ENCODE data around the gene VASH1. TPM values are rescaled to one million over a fixed set of nuclear protein-coding genes. Genes with fewer than 3 reads are reported as not detected.
A peak's percentile ranks its signal among the peaks of the same experiment; 100 is the strongest.

Gene VASH1
- total RNA-seq, 1 experiment from 2014 or later = 4.3 TPM

DNA sequence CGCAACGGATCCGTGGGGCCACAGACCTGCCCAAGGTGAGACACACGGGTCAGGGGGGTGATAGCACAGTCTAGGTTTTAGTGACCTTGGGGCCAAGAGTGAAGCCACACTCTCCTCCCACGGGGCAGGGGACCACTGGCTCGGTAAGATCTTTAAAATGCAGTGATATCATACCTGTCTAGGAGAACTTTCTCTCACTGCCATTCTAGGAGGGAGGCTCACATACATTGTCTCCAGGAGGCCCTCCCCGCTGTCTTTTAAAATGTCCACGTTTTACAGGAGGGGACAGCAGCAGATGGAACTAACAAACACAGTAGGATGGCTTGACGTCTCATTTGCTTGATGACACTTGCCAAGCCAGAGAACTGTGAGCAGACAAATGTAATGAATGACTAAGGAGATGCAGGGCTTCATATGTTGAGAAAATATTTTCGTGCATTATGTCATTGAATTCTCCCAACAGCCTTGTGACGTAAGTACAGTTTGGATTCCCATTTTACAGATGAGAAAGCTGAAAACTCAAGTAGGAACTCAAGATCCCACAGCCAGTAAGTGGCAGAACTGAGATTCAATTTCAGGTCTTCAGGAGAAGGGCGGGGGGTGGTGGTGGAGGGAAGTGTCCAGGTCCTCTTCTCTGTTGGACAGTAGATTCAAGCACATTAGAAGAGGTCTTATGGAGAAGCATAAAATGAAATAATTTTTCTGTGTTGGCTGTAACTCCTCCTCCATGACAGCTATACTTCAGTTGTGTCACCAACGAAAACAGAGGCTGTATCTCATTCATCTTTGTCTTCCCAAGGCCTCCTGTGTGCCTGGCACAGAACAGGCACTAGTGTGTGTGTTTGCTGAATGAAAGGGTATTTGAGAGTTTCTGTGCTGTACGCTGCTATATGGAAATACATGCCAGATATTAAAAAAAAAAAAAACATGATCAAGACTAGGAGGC, 2.1 kb downstream of the VASH1 start:
- no peaks in the 10 kb centered on the region for H3K36me3 ChIP-seq (ENCODE audit: low read depth)
- DNase-seq = no peak
- H3K4me3 ChIP-seq = no peak overlapping the region
- no peaks in the 10 kb centered on the region for H3K4me1 ChIP-seq (replicated peaks; ENCODE audit: insufficient read depth)
- CTCF ChIA-PET = no interaction called here
- BruUV-seq (replicated peaks) = no TSS peak
- intact Hi-C loops (cut with micrococcal nuclease; ENCODE audit: unreplicated experiment) = no loop called here
- no peaks in the 10 kb centered on the region for H3K9me3 ChIP-seq (ENCODE audit: insufficient read depth, low read depth)
- no peaks in the 10 kb centered on the region for H3F3A ChIP-seq (ENCODE audit: insufficient read depth, low read depth)
- TF ChIP-seq EZH2 (IDR thresholded peaks at IDR 0.05; ENCODE audit: low read depth) = no peak
- TF ChIP-seq, protein P1, sequence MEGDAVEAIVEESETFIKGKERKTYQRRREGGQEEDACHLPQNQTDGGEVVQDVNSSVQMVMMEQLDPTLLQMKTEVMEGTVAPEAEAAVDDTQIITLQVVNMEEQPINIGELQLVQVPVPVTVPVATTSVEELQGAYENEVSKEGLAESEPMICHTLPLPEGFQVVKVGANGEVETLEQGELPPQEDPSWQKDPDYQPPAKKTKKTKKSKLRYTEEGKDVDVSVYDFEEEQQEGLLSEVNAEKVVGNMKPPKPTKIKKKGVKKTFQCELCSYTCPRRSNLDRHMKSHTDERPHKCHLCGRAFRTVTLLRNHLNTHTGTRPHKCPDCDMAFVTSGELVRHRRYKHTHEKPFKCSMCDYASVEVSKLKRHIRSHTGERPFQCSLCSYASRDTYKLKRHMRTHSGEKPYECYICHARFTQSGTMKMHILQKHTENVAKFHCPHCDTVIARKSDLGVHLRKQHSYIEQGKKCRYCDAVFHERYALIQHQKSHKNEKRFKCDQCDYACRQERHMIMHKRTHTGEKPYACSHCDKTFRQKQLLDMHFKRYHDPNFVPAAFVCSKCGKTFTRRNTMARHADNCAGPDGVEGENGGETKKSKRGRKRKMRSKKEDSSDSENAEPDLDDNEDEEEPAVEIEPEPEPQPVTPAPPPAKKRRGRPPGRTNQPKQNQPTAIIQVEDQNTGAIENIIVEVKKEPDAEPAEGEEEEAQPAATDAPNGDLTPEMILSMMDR (conservative IDR thresholded peaks at IDR 0.05) = no peak
- H3K9me2 ChIP-seq (ENCODE audit: insufficient read depth) = no peaks in the 10 kb centered on the region
- peaks cover 97% of the 10 kb centered on the region for H3K27me3 ChIP-seq (ENCODE audit: insufficient read depth, low read depth)
- no peak overlapping the region for H3K27ac ChIP-seq
- H4K20me1 ChIP-seq (ENCODE audit: insufficient read depth) = no peaks in the 10 kb centered on the region
- no peak overlapping the region for H2AFZ ChIP-seq
- no peak overlapping the region for H3K4me2 ChIP-seq
- POLR2A ChIA-PET (ENCODE audit: unreplicated experiment) = no interaction called here
- no peaks in the 10 kb centered on the region for H3K79me2 ChIP-seq (ENCODE audit: low read depth)

DNA sequence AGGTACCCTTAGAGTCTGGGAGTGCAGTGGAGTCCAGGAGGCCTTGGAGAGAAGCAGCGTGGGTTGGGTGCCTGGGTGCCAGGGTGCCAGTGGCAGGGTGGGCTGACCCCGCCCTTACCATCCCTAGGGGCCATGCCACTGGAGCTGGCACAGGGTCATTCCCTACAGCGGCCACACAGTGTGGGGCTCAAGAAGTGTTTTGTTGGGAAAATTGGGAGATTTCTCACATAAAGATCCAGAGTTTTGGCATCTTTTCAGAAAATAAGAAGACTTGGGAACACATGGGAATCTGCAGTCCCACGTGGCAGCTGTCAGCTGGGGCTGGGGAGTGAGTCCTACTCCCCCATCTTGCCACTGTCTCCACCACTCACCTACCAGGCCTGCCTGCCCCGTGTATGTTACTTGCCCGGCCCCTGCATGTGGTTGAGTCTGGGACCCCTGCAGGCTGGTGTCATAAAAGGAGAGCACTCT, 4.2 kb downstream of the VASH1 start:
- H3K79me2 ChIP-seq (ENCODE audit: low read depth) = no peaks in the 10 kb centered on the region
- CTCF ChIA-PET = no interaction called here
- TF ChIP-seq EZH2 (IDR thresholded peaks at IDR 0.05; ENCODE audit: low read depth) = no peak
- TF ChIP-seq, protein P1 (conservative IDR thresholded peaks at IDR 0.05) = no peak

DNA sequence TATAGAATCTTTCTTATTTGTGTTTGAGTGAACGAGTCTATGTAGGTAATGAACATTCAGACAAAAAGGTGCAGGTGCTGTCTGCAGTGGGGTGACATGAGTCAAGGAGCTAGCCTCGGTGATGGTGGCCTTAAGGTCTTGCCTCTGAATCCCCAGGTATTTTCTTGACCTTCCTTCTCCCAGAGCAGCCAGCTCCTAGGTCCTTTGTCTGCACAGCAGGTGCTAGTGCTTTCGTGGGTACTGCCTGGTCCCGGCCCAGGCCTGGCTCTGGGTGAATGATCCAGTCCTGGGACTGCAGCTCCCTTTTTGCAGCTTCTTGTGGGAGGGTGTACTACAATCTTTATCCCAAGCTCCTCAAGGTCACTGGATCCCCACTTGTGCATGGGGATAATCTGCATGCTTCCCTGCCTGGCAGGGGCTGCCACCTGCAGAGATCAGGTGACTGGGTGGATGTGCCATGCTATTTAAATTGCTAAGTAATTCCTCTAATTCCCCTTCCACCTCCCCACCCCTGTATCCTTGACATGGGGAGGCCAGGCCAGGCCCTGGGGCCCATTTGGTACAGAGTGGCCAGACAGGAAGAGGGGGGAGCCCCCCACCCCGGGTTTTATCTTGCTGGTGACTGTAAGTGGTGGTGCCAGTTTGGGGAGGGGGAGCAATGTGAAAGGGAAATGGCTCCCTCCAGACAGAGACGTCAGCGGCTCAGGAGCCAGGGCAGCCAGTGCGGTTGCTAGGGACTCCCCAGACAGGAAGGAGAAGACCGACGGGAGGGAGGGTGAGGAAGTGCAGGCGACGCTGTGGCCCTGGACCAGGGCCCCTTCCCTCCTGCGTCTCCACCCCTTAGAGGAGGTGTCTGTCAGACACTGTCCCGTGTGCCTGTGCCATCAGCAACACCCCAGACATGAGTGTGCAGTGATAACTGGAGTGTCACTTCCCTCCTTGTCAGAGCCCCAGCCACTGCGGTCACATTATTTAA, 6.7 kb downstream of the VASH1 start:
- H3K4me2 ChIP-seq = no peak overlapping the region
- no peaks in the 10 kb centered on the region for H3K79me2 ChIP-seq (ENCODE audit: low read depth)
- TF ChIP-seq, protein P1 (conservative IDR thresholded peaks at IDR 0.05) = no peak
- TF ChIP-seq EZH2 (IDR thresholded peaks at IDR 0.05; ENCODE audit: low read depth) = no peak
- H3K4me3 ChIP-seq = no peak overlapping the region
- no peak overlapping the region for H3K27ac ChIP-seq
- H4K20me1 ChIP-seq (ENCODE audit: insufficient read depth) = no peaks in the 10 kb centered on the region
- H3K36me3 ChIP-seq (ENCODE audit: low read depth) = no peaks in the 10 kb centered on the region
- H3K27me3 ChIP-seq (ENCODE audit: insufficient read depth, low read depth) = peaks cover 91% of the 10 kb centered on the region
- POLR2A ChIA-PET (ENCODE audit: unreplicated experiment) = no interaction called here
- H3K9me3 ChIP-seq (ENCODE audit: insufficient read depth, low read depth) = no peaks in the 10 kb centered on the region
- CTCF ChIA-PET = interaction anchor here (1.3 kb wide), 1 partner anchor 57 kb away, joined by 13 read pairs; no protein-coding TSS in a partner anchor
- H3F3A ChIP-seq (ENCODE audit: insufficient read depth, low read depth) = no peaks in the 10 kb centered on the region
- peaks cover 5% of the 10 kb centered on the region for H3K4me1 ChIP-seq (replicated peaks; ENCODE audit: insufficient read depth)
- intact Hi-C loops (cut with micrococcal nuclease; ENCODE audit: unreplicated experiment) = loop anchor here (5.0 kb wide), 1 partner anchor 1214 kb away; no protein-coding TSS in a partner anchor
- H2AFZ ChIP-seq = no peak overlapping the region
- DNase-seq = peak in 1 of 2 experiments; percentile 0
- BruUV-seq (replicated peaks) = no TSS peak
- no peaks in the 10 kb centered on the region for H3K9me2 ChIP-seq (ENCODE audit: insufficient read depth)

More for the DNA sequence above, 4.2 kb downstream of the VASH1 start:
- Histone ChIP-seq H3K9me3 (ENCODE audit: insufficient read depth, low read depth) (no peaks in the 10 kb centered on the region), H2AFZ (no peak overlapping the region), H3K4me2 (no peak overlapping the region), H3K4me1 (replicated peaks; ENCODE audit: insufficient read depth) (no peaks in the 10 kb centered on the region), H4K20me1 (ENCODE audit: insufficient read depth) (no peaks in the 10 kb centered on the region), H3K27ac (no peak overlapping the region), H3K4me3 (no peak overlapping the region), H3K36me3 (ENCODE audit: low read depth) (no peaks in the 10 kb centered on the region), H3K27me3 (ENCODE audit: insufficient read depth, low read depth) (peaks cover 97% of the 10 kb centered on the region), H3F3A (ENCODE audit: insufficient read depth, low read depth) (no peaks in the 10 kb centered on the region), H3K9me2 (ENCODE audit: insufficient read depth) (no peaks in the 10 kb centered on the region)
- no TSS peak for BruUV-seq (replicated peaks)
- intact Hi-C loops (cut with micrococcal nuclease; ENCODE audit: unreplicated experiment) = loop anchor here (5.0 kb wide), 1 partner anchor 1217 kb away; no protein-coding TSS in a partner anchor
- POLR2A ChIA-PET (ENCODE audit: unreplicated experiment) = interaction anchor here (0.6 kb wide), 2 partner anchors 8 to 11 kb away, joined by 3 to 6 read pairs; no protein-coding TSS in a partner anchor
- DNase-seq = no peak
